HL-60/S4 treated with phorbol 12-myristate 13-acetate at 8.2 ng/mL for 4 days and 3 days (cell line): ENCODE data around the gene POLG.

ENCODE experiments used
- in situ Hi-C: fragments of 300-500 bp; cut with MboI; formaldehyde crosslinking; loops from 2 replicates; pipeline ENCODE4 v1.15.0; 2022; ENCODE audit warnings: low sequenced_read_pairs

POLG gene

DNA sequence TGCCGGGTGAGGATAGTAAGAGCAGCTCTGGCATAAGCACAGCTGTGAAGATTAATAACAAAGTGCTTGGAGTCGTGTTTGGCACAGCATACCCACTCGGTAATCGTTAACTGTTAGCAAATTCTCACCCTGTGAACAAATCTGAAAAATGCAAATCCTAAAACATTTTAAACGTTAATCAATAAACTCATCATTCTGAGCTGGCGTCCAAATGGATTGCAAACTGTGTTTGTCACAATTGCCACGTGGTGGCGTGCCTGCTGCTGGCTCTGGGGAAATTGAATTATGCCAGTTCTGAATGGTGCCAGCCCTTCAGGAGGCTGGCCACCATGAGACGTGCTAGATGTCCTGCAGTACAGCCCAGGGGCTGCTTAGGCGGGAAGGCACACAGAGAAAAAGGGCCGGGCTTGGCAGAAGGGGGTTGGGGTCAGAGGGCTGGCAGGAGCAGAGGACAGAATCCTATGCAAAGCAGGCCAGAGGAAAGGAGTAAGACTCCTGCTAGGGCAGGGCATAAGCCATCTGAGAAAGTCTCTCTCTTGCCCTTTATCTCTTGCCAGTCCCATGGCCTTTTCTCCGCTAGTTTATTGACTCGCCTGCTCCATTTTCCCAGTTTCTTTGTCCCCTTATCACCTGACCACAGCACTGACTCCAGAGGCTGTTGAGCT is 22.1 kb upstream of the POLG start:
- in situ Hi-C loops, result no loop called here

DNA sequence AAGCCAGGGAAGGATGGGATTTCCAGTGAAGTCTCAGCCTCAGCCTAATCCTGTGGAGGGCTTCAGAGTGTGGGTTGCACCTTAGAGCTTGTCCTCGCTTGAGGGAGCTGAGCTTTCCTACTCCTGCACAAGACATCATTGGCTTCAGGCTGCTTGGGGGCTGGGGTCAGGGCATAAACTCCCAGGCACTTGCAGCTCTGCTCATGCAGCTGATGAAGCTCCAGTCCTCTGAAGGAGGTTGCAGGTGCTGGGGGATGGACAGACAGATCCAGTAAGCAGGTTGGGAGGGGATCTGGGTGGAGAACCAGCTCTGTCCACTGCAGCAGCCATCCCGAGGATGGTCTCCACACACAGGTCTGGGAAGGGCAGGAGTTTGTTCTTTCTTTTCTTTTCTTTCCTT is 19.4 kb upstream of the POLG start:
- in situ Hi-C loops, result no loop called here

DNA sequence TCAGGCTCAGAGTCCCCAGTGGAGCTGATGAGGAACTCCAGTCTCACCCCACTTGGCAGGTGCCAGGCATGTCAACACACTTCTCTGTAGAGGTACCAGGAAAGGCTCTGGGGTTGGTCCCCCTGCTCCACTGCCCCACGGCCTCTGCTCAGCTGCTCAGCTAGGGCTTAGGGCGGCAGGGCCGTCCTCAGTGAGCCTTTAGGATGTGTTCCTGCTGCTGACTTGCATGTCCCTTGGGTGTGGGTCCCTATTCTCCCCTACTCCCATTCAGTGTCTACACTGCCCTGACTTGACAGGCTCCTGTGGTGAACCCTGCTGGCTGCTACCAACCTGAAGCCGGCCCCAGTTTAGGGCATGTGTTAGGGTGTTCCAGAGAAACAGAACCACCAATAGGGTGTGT is 17.9 kb upstream of the POLG start:
- in situ Hi-C loops, result no loop called here

DNA sequence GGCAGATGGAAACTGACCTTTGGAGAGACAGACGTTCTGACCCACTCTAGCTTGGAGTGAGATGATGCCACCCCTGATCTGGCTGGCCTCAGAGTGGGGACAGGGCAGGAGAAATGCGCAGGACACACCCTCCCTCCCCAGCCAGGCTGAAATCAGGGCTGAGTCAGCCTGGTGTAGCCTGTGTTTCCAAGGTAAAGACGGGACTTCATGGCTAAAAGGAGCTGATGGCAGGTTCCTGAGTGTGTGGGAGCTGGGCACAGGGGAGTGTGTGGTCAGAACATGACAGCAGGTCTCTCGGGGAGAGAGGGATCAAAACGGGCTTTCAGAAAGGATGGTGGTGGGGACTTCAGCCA is 14.6 kb upstream of the POLG start:
- in situ Hi-C loops, result no loop called here

DNA sequence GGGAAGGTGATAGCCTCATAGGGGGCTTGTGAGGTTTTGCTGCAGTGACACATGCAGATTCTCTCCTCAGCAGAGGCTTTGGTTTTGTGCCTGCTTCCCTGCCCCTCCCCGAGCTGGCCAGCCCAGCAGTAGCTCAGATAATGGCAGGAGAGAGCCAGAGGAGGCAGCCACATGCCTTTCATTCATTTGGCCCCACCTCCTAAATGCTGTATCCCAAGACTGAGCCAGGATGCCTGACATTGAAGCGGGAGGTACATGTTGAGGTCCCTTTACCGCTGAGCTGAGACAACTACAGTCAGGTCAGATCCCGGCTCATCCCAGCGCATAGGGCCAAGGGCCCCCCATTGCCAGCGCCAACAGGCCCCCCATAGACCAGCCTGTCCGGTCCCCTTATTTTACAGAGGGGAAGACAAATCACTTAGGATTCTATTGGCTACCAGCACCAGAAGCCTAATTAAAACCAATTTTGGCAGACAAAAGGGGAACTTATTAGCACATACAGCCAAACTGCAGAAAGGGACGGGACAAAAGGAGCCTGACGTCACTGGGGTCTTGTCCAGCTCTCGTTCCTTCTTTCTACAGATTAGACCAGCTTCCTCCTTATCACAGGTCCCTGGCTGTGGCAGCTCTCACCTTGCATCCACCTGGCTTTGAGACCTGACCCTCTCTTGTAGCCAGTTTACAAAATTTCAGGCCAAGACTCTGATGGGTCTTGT is 12.1 kb upstream of the POLG start:
- in situ Hi-C loops, result no loop called here

DNA sequence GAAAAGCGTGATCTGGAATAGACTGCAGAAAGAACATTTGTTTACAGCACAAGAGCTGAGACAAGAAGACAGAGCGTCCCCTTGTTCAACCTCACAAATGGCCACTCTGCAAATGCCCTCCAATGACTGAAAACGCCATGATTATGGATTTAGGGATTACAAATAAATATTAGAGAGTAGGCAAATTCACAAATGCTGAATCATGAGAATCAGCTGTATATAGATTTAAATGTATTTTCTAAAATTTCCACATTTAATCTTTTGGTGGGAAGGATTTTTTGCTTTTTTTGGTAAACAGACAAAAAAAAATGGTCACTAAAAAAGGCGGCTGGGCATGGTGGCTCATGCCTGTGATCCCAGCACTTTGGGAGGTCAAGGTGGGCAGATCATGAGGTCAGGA is 10.6 kb upstream of the POLG start:
- in situ Hi-C loops, result no loop called here

DNA sequence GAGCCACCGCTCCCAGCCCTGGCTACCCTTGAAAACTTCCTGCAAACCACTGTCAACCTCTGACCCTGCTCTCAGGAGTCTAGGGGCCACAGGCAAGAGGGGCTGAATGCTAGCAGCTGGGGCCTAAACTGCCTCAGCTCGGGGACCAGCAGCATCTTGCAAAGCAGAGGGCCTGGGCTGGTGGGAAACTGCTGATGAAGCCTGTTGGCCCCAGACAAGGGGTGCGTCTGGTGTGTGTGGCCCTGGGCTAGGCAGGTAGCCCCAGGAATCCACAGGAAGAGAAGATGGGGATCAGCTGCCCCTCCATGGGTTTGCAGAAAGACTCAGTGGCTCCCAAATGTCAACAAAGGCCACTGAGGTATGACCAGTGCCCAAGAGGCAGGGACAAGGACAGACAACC is 8.2 kb upstream of the POLG start:
- in situ Hi-C loops, result no loop called here

DNA sequence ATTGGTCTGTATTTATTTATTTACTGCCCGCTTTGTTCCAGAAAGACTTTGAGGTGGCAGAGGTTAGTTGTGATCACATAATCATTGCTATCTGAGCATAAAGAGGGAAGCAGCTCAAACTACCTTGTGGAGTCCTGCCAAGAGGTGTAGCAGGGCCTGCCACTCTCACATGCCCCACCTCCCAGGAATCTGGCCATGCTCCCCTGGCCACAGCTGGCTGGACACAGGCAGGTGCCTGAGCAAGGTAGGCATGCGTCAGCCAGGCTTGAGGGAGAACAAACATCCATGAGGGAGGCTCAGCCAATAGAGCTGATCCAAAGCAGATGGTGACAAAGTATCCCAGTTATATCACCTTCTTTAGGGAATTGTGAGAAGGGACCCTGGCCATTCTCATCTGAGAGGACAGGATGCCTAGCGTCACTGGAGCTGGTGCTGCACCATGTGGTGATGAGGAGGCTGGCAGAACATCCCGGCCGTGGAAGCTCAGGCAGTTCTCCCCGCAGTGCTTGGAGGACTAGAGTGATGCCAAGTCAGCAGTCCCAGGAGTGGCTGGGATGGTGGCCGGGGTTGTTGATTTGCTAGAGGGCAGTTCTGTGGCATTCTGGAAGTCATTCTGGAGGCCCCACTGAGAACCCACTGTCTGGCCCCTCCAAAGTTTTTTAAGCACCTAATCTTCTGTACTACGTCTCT is 6.8 kb upstream of the POLG start:
- in situ Hi-C loops, result no loop called here

DNA sequence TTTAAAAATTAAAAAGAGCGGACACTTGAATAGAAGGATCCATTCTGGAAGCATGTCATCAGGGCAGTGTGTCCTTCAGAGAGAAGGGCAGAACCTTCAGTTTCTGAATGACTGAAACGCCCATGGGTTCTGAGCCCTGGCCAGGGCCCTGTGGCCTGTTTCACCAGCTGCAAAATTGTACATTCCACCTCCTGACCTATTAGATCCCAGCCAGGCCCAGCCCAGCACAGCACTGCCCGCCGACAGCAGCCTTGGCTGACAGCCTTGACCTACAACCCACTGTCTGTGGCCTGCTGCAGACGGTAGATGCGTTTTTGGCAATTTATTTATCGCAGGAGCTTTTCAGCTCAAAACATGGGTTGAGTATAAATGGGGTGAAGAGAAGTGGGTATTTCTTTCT is 5.9 kb upstream of the POLG start:
- in situ Hi-C loops, result no loop called here

DNA sequence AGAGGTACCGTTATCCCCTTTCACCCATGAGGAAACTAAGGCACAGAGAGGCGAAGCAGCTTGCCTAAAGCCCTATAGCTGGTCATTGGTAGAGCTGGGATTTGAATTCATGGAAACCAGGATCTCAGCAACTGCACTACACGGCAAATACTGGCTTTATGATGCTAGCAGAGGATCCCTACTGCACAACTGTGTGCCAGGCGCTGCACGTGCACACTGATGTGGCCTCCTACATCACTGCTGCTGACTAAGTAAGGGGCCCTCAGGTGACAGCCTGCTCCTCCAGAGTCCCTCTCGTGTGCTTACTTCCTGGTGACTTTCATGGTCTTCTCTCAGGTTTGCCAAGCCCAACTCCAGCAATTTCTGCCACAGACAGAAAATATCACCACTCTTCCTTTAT is 3.4 kb upstream of the POLG start:
- in situ Hi-C loops, result no loop called here

DNA sequence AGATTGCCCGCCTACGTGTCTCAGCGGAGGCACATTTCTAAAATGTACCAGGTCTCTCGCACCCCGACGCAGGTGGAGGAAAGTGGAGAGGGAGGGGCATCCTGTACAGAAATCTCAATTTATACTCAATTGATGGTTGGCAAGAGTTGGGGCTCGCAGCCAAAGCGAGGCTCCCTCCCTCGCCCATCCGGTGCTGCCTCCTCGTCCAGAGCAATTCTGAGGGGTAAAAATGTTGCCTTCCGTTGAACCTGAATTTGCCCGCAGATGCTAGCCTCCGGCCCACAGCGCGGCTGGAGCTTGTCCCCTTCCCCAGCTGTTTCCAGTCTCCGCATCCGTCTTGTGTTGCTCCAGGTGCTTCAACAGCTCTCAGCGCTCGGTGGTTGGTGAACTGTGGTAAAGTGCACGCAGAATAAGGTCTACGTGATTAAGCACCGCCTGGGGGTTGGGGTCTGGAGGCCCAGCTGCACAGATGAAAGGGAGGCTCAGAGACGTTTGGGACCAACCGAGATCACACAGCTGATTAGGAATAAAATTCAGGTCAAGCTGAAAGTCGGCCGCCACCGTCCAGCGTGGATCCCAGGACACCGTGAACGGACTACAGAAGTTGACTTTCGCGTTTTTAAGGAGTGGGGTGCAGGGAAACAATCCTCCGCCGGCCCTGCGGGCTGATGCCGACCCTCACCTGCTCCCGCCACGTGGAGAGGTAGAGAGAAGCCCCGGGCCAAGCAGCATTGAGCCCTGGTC is 846 bp upstream of the POLG start:
- in situ Hi-C loops, result no loop called here

DNA sequence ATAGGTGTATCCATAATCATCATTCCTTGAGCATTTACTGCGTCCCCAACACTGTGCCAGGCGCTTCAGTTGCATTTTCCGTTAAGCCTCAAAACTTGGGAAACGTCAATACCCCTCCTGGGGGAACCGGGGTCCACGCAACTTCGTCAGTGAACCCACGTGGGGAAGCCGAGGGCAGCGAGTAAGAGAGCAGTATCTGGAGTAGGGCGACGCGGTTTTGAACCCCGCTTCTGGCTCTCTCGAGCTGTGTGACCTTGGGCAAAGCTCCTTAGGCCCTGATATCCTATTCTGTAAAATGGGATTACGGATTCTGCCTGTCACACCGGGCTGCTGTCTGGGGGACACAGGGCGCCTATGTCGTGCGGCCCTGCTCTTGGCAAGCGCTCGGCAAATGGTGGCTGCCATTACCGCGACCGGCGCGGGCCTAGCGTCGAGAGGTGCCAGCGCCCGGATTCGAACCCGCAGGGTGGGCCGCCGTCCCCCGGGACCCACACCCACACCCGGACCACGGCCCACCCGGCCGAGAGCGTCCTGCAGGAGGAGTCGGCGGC is 590 bp downstream of the POLG start:
- in situ Hi-C loops, result no loop called here

DNA sequence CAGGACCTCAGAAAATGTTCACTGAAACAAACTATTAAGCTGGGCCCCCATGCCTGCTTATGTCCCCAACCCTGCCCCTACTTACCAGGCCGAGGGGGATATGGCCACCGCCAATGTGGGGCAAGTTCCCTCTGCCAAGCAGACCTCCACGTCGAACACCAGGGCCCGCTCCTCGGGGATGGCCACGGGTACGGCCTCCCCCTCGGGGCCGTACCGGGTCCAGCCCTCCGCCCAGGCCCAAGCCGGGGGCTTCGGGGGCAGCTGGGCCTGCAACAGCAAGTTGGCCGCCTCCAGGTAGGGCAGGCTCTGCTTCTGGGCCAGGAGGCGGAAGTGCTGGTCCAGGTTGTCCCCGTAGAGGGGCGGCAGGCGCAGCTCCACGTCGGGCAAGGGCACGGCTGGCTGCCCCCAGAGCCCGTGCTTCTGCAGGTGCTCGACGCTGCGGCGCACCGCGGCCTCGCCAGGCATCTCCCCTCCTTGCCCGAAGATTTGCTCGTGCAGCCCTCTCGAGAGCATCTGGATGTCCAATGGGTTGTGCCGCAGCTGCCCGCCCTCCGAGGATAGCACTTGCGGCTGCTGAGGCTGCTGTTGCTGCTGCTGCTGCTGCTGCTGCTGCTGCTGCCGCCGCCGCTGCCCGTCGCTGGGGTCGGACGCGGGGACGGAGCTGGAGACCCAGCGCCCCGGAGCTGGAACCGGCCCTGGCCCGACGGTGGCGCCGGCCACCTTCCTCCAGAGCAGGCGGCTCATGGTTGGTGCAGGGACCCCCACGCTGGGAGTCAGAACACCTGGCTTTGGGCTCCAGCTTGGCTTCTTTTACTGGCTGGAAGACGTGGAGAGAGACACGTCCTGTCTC is 1.4 kb downstream of the POLG start:
- in situ Hi-C loops, result no loop called here

DNA sequence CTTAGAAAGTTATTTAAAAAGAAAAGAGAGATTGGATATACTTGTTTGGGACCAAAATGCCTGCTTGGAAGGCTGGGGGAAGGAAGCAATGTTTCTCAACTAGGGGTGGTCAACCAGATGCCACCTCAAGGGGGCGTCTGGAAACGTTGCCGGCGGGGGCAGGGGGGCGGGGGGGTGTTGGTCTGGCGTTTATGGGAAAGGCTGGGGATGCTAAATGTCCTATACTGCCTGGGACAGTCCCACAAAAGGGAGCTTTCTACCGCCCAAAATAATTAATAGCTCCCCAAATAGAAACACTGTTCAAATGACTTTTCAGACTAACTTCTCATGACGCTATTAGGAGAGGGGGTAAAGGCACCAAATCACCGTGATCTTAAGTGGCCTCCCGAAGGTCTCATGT is 2.2 kb downstream of the POLG start:
- in situ Hi-C loops, result no loop called here

DNA sequence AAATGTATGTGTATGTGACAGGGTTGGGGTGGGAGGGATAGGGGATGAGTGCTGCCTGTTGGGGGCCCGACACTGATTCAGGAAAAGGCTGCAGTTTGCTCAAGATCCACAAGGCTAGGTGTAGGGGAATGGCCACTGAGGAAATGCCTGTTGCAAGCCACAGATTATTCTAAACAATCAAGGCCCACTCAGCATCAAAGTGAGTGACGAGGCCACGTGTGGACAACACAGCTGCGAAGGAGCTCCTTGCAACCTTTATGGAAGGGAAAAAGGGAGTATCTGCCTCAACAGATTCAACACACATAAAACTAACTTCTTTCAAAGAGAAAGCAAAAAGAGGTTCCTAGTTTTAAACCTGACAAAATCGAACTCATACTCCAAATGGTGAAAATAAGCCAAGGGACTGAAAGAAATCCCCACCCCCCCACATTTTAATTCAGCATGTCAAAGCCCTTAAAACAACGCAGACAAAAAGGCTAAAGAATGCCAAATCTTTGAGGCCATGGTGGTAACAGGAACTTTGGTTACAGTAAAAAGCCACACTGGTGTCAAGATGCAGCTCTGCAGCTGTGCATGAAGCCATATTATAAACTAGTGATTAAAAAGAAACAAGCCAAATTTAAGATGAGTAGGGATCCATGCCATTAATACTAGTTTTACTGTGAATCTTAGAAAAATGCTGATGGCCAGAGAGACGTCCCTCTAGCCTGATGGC is 3.6 kb downstream of the POLG start:
- in situ Hi-C loops, result no loop called here

DNA sequence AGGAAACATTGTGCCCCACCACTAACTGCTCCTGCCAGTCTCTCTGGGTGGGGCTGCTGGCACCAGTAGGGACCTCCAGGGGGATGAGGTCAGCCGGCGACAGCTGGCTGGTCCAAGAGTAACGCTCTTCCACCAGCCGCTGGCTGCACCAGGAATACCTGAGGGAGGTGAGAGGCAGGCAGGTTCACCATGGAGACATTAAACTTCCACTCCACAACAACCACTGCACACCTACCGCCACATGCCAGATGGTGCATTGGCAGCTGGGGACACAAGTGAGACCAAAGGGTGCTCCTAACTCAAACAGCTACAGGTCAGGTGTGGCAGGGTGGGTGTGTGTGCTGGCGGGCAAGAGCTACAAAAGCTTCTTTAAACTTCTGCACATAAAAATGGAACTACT is 4.5 kb downstream of the POLG start:
- in situ Hi-C loops, result no loop called here

DNA sequence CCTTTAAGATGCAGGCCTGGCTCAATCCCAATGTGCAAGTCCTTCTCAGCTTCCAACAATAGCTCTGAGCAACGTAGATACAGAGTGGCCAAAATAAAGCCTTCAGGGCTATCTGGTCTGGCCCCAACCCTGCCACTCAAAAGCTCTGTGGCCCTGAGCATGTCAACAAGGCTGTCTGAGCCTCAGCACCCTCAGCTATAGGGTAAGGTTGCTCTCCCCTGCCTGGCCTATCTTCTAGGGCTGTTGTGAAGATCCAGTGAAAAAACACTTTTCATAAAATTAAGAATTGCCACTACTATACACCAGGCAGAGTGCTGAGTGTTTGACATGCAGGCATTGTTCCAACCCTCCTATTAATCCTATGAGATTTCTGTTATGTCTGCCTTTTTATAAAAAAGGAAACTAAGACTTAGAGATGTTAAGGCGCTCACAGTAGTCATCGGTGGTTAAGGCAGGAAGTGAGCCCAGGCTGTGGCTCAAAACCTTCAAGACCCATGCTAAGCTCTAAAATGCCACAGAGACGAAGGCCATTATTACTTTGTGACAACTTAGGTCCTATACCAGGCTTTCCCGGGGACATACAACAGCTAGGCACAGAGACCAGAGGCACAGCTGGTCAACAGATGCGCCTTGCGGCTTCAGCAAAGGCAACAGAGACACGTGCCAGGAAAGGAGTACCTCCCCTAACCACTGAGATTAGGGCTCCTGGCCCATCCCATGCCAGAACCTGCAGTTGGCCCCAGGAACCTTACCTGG is 5.1 kb downstream of the POLG start:
- in situ Hi-C loops, result no loop called here

DNA sequence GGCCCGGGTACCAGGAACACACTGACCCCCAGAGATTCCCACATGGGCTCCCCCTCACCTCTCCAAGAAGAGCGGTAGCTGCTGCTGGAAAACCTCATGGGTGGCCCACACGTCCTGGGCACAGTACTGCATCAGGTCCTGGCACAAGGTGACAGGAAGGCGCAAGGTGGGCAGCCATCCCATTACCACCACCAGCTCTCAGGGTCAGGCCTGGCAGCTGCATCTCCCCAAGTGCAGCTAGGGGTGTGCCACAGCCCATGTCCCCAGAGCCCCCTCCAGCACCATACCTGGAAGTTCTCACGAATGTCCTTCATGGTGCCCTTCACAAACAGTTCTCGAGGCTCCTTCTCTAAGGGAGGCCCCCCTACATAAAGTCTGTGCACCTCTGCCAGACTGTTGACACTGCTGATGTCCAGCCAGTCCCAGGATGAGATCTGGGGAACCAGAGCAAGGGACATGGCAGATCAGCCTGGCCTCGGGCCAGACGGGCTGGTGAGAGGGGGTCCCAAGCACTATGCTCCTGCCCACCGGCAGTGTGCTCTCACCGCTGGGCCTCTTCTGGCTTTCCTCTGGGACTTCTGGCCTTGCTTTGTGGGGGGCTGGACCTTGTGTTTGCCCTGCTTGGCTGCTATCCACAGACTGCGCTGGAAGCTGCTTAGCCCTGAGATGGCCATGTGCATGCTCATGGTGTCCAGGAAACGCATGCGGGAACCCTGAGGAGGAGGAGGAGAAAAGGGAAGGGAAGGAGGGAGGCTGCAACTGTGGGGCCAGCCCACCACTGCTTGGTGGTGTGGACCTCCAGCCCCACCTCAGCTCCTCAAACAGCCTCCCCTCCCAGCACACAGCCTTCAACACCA is 6.0 kb downstream of the POLG start:
- in situ Hi-C loops, result no loop called here
